Measurements from ENCODE around the gene SLC35G1.

The SLC35G1 gene

GRCh38 chr10:93876381-93876780 lies 17.4 kb upstream of the SLC35G1 start:
- no peak for DNase-seq (ENCODE audit: low read depth in 2 of 2)

GRCh38 chr10:93879273-93879672 lies 14.5 kb upstream of the SLC35G1 start:
- DNase-seq (ENCODE audit: low read depth in 2 of 2): no peak

GRCh38 chr10:93894516-93895378 lies 969 bp downstream of the SLC35G1 start:
- DNase-seq (ENCODE audit: low read depth in 2 of 2): no peak

- no peak for DNase-seq (ENCODE audit: low read depth in 2 of 2)
Measured at GRCh38 chr10:93897070-93897780, 3.4 kb downstream of the SLC35G1 start.

GRCh38 chr10:93899109-93899508 lies 5.3 kb downstream of the SLC35G1 start:
- DNase-seq (ENCODE audit: low read depth in 2 of 2): no peak

GRCh38 chr10:93903051-93903450 lies 9.3 kb downstream of the SLC35G1 start:
- DNase-seq (ENCODE audit: low read depth in 2 of 2): no peak

- DNase-seq (ENCODE audit: low read depth in 2 of 2): no peak
Measured at GRCh38 chr10:93904901-93905300, 11.1 kb downstream of the SLC35G1 start.

- DNase-seq (ENCODE audit: low read depth in 2 of 2): no peak
Measured at GRCh38 chr10:93907059-93907458, 13.3 kb downstream of the SLC35G1 start.

- no peak for DNase-seq (ENCODE audit: low read depth in 2 of 2)
Measured at GRCh38 chr10:93911866-93912265, 18.1 kb downstream of the SLC35G1 start.

- DNase-seq (ENCODE audit: low read depth in 2 of 2): no peak
Measured at GRCh38 chr10:93912444-93912843, 18.7 kb downstream of the SLC35G1 start.

GRCh38 chr10:93913706-93914105 lies 19.9 kb downstream of the SLC35G1 start:
- no peak for DNase-seq (ENCODE audit: low read depth in 2 of 2)

GRCh38 chr10:93915598-93915997 lies 21.8 kb downstream of the SLC35G1 start:
- DNase-seq (ENCODE audit: low read depth in 2 of 2): no peak

GRCh38 chr10:93916257-93917063 lies 22.7 kb downstream of the SLC35G1 start:
- no peak for DNase-seq (ENCODE audit: low read depth in 2 of 2)

- no peak for DNase-seq (ENCODE audit: low read depth in 2 of 2)
Measured at GRCh38 chr10:93917064-93917391, 23.2 kb downstream of the SLC35G1 start.

GRCh38 chr10:93917821-93918220 lies 24.0 kb downstream of the SLC35G1 start:
- no peak for DNase-seq (ENCODE audit: low read depth in 2 of 2)

- DNase-seq (ENCODE audit: low read depth in 2 of 2): peak in 1 of 2 donors; percentile 13
Measured at GRCh38 chr10:93921338-93921737, 27.6 kb downstream of the SLC35G1 start.

- no peak for DNase-seq (ENCODE audit: low read depth in 2 of 2)
Measured at GRCh38 chr10:93926613-93927012, 32.8 kb downstream of the SLC35G1 start.

GRCh38 chr10:93938140-93938539 lies 44.4 kb downstream of the SLC35G1 start:
- no peak for DNase-seq (ENCODE audit: low read depth in 2 of 2)

- DNase-seq (ENCODE audit: low read depth in 2 of 2): no peak
Measured at GRCh38 chr10:93940881-93941280, 47.1 kb downstream of the SLC35G1 start.

GRCh38 chr10:93941606-93942005 lies 47.8 kb downstream of the SLC35G1 start:
- DNase-seq (ENCODE audit: low read depth in 2 of 2): no peak

- no peak for DNase-seq (ENCODE audit: low read depth in 2 of 2)
Measured at GRCh38 chr10:93945819-93946218, 52.0 kb downstream of the SLC35G1 start.

- DNase-seq (ENCODE audit: low read depth in 2 of 2): no peak
Measured at GRCh38 chr10:93947055-93947454, 53.3 kb downstream of the SLC35G1 start.
